Lower leg skin (tissue), 3 donors: ENCODE data around the gene NCOA1.
"Not testable (repeated sequence)": the region's sequence is repeated elsewhere in the genome, so short reads cannot be mapped to it uniquely, and the experiment has no call there.

Experiments
- CTCF ChIP-seq, 3 donors: fragments of 450-650 bp; IDR thresholded peaks; one replicate each; pipeline ENCODE4 v1.5.1; 2016; ENCODE audit warnings: antibody characterized with exemption in 3 of 3, mild to moderate bottlenecking in 3 of 3, moderate library complexity in 2 of 3
- POLR2A ChIP-seq, 2 donors: fragments of 450-650 bp; IDR thresholded peaks; one replicate each; pipeline ENCODE4 v1.6.1; 2016 to 2017; ENCODE audit warnings: antibody characterized with exemption in 2 of 2, mild to moderate bottlenecking in 1 of 2, moderate library complexity in 1 of 2

DNA sequence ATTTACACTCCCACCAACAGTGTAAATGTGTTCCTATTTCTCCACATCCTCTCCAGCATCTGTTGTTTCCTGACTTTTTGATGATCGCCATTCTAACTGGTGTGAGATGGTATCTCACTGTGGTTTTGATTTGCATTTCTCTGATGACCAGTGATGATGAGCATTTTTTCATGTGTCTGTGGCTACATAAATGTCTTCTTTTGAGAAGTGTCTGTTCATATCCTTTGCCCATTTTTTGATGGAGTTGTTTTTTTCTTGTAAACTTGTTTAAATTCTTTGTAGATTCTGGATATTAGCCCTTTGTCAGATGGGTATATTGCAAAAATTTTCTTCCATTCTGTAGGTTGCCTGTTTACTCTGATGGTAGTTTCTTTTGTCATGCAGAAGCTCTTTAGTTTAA, 41.0 kb downstream of the NCOA1 start:
- not testable (repeated sequence) for TF ChIP-seq POLR2A, CTCF (IDR thresholded peaks at IDR 0.05)
